ENCODE data around the gene FBXO48. TPM values are rescaled to one million over a fixed set of nuclear protein-coding genes. Genes with fewer than 3 reads are reported as not detected.

The FBXO48 gene
- polyA plus RNA-seq, 1 of the 3 experiments (the other 2 are of a cell fraction), result 0.30 TPM

DNA sequence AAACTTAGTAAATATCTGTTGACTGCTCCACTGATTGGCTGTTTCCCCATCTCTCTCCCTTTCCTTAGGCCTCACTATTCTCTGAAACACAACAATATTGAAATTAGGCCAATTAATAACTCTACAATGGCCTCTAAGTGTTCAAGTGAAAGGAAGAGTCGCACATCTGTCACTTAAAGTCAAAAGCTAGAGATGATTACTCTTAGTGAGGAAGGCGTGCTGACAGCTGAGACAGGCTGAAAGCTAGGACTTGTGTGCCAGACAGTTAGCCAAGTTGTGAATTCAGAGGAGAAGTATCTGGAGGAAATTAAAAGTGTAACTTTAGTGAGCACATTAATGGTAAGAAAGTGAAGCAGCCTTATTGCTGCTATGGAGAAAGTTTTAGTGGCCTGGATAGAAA lies 53.6 kb downstream of the FBXO48 start:
- no peaks in the 10 kb centered on the region for H3K4me1 ChIP-seq (ENCODE audit: control insufficient read depth in 1 of 2, insufficient read depth in 2 of 2, low read depth in 1 of 2, low read length in 1 of 2)
- H3F3A ChIP-seq (replicated peaks; ENCODE audit: insufficient read depth), result no peaks in the 10 kb centered on the region
- DNase-seq, result no peak
- CTCF ChIA-PET, result no interaction called here
- no peak for TF ChIP-seq EZH2phosphoT487 (IDR thresholded peaks at IDR 0.05; ENCODE audit: borderline replicate concordance, low read depth)
- TF ChIP-seq FOXM1 (IDR thresholded peaks at IDR 0.05; ENCODE audit: low read depth), result no peak
- H3K79me2 ChIP-seq (ENCODE audit: insufficient read depth), result no peaks in the 10 kb centered on the region
- H3K27ac ChIP-seq (ENCODE audit: low read depth in 2 of 2, low read length in 1 of 2), result no peak overlapping the region
- no peaks in the 10 kb centered on the region for H3K36me3 ChIP-seq (replicated peaks in 1 of 2; ENCODE audit: control insufficient read depth in 1 of 2, insufficient read depth in 2 of 2, low read length in 1 of 2)
- 50% methylated on average over 2 of the region's 2 CpGs for WGBS (ENCODE audit: low lambda C conversion rate)
- H4K20me1 ChIP-seq (ENCODE audit: insufficient read depth), result no peaks in the 10 kb centered on the region
- H3K4me2 ChIP-seq, result no peak overlapping the region
- no peaks in the 10 kb centered on the region for H3K9me3 ChIP-seq
- no peaks in the 10 kb centered on the region; the same call in 1 of the 2 replicates for H3K27me3 ChIP-seq (ENCODE audit: insufficient read depth)
- no peaks in the 10 kb centered on the region for H3K9me2 ChIP-seq
- no peak overlapping the region for H3K9ac ChIP-seq
- POLR2A ChIA-PET, result no interaction called here
- H2AFZ ChIP-seq (ENCODE audit: low read depth), result no peak overlapping the region
- H3K4me3 ChIP-seq (ENCODE audit: low read depth in 2 of 2, low read length in 1 of 2), result no peak overlapping the region

GRCh38 chr2:68412127-68412819 lies 54.8 kb downstream of the FBXO48 start:
- TF ChIP-seq RCOR1 (IDR thresholded peaks at IDR 0.05; ENCODE audit: low read length) (no peak), YY1 (IDR thresholded peaks at IDR 0.05; ENCODE audit: low read depth) (no peak)
- 41% methylated on average over 4 of the region's 4 CpGs for WGBS (ENCODE audit: low lambda C conversion rate)
- Histone ChIP-seq H3K9ac (no peak overlapping the region), H3K9me2 (no peaks in the 10 kb centered on the region), H3K4me1 (ENCODE audit: control insufficient read depth in 1 of 2, insufficient read depth in 2 of 2, low read depth in 1 of 2, low read length in 1 of 2) (no peaks in the 10 kb centered on the region), H3K9me3 (no peaks in the 10 kb centered on the region), H3K27ac (ENCODE audit: low read depth in 2 of 2, low read length in 1 of 2) (no peak overlapping the region), H3K27me3 (ENCODE audit: insufficient read depth) (no peaks in the 10 kb centered on the region; the same call in 1 of the 2 replicates), H3K4me3 (ENCODE audit: low read depth in 2 of 2, low read length in 1 of 2) (no peak overlapping the region), H4K20me1 (ENCODE audit: insufficient read depth) (no peaks in the 10 kb centered on the region), H3K79me2 (ENCODE audit: insufficient read depth) (no peaks in the 10 kb centered on the region), H3K36me3 (replicated peaks in 1 of 2; ENCODE audit: control insufficient read depth in 1 of 2, insufficient read depth in 2 of 2, low read length in 1 of 2) (no peaks in the 10 kb centered on the region), H3F3A (replicated peaks; ENCODE audit: insufficient read depth) (no peaks in the 10 kb centered on the region), H2AFZ (ENCODE audit: low read depth) (no peak overlapping the region), H3K4me2 (no peak overlapping the region)
- ChIA-PET POLR2A (no interaction called here), CTCF (no interaction called here)
- no peak for DNase-seq

- Histone ChIP-seq H3F3A (replicated peaks; ENCODE audit: insufficient read depth) (no peaks in the 10 kb centered on the region), H3K9me2 (no peaks in the 10 kb centered on the region), H3K4me3 (ENCODE audit: low read depth in 2 of 2, low read length in 1 of 2) (no peak overlapping the region), H4K20me1 (ENCODE audit: insufficient read depth) (no peaks in the 10 kb centered on the region), H2AFZ (ENCODE audit: low read depth) (no peak overlapping the region), H3K4me2 (no peak overlapping the region), H3K9me3 (no peaks in the 10 kb centered on the region), H3K36me3 (replicated peaks in 1 of 2; ENCODE audit: control insufficient read depth in 1 of 2, insufficient read depth in 2 of 2, low read length in 1 of 2) (no peaks in the 10 kb centered on the region), H3K4me1 (ENCODE audit: control insufficient read depth in 1 of 2, insufficient read depth in 2 of 2, low read depth in 1 of 2, low read length in 1 of 2) (no peaks in the 10 kb centered on the region), H3K27ac (ENCODE audit: low read depth in 2 of 2, low read length in 1 of 2) (no peak overlapping the region), H3K9ac (no peak overlapping the region), H3K27me3 (ENCODE audit: insufficient read depth) (no peaks in the 10 kb centered on the region; the same call in 1 of the 2 replicates), H3K79me2 (ENCODE audit: insufficient read depth) (no peaks in the 10 kb centered on the region)
- no peak for DNase-seq
- no peak for TF ChIP-seq JUND (IDR thresholded peaks at IDR 0.05)
- no peak for TF ChIP-seq EP300 (IDR thresholded peaks at IDR 0.05; ENCODE audit: borderline replicate concordance in 1 of 2, low read depth in 1 of 2, low read length in 1 of 2)
- TF ChIP-seq EZH2phosphoT487 (IDR thresholded peaks at IDR 0.05; ENCODE audit: borderline replicate concordance, low read depth), result no peak
- no peak for TF ChIP-seq TEAD4 (IDR thresholded peaks at IDR 0.05; ENCODE audit: borderline replicate concordance, insufficient read depth)
- no peak for TF ChIP-seq MAX (IDR thresholded peaks at IDR 0.05; ENCODE audit: low read depth)
- no peak for TF ChIP-seq POLR2AphosphoS5 (IDR thresholded peaks at IDR 0.05; ENCODE audit: low read depth, low read length)
- TF ChIP-seq GABPA (IDR thresholded peaks at IDR 0.05; ENCODE audit: low read depth), result no peak
- TF ChIP-seq NFIC (IDR thresholded peaks at IDR 0.05; ENCODE audit: borderline replicate concordance), result no peak
- TF ChIP-seq TAF1 (IDR thresholded peaks at IDR 0.05; ENCODE audit: borderline replicate concordance, low read depth, low read length), result no peak
- TF ChIP-seq SIN3A (IDR thresholded peaks at IDR 0.05; ENCODE audit: borderline replicate concordance, low read depth, low read length), result no peak
- no peak for TF ChIP-seq MEF2A (IDR thresholded peaks at IDR 0.05; ENCODE audit: borderline replicate concordance, low read depth)
- no peak for TF ChIP-seq FOXM1 (IDR thresholded peaks at IDR 0.05; ENCODE audit: low read depth)
- TF ChIP-seq, protein P1, sequence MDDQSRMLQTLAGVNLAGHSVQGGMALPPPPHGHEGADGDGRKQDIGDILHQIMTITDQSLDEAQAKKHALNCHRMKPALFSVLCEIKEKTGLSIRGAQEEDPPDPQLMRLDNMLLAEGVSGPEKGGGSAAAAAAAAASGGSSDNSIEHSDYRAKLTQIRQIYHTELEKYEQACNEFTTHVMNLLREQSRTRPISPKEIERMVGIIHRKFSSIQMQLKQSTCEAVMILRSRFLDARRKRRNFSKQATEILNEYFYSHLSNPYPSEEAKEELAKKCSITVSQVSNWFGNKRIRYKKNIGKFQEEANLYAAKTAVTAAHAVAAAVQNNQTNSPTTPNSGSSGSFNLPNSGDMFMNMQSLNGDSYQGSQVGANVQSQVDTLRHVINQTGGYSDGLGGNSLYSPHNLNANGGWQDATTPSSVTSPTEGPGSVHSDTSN (IDR thresholded peaks at IDR 0.05), result no peak
- TF ChIP-seq ELF1 (IDR thresholded peaks at IDR 0.05), result no peak
- no peak for TF ChIP-seq FOSL2 (IDR thresholded peaks at IDR 0.05; ENCODE audit: borderline replicate concordance, low read depth)
- no peak for TF ChIP-seq SMC3 (IDR thresholded peaks at IDR 0.05; ENCODE audit: low read depth, low read length)
- no peak for TF ChIP-seq YY1 (IDR thresholded peaks at IDR 0.05; ENCODE audit: low read depth)
- TF ChIP-seq TCF12 (IDR thresholded peaks at IDR 0.05), result no peak
- 57% methylated on average over 4 of the region's 4 CpGs for WGBS (ENCODE audit: low lambda C conversion rate)
- ChIA-PET POLR2A (interaction anchor here (0.6 kb wide), 1 partner anchor 1135 kb away, joined by 3 read pairs; no protein-coding TSS in a partner anchor), CTCF (no interaction called here)
These were observed 55.5 kb downstream of the FBXO48 start for GRCh38 chr2:68411397-68412126.

Measured in SK-N-SH (cell line).